Measurements from ENCODE around the gene SHANK1. TPM values are rescaled to one million over a fixed set of nuclear protein-coding genes. Genes with fewer than 3 reads are reported as not detected.
"Not testable (repeated sequence)": the region's sequence is repeated elsewhere in the genome, so short reads cannot be mapped to it uniquely, and the experiment has no call there.

The SHANK1 gene
- total RNA-seq, 4 donors from 2014 or later, result 0.21 to 3.3 (median 0.30) TPM; not detected in 1

DNA sequence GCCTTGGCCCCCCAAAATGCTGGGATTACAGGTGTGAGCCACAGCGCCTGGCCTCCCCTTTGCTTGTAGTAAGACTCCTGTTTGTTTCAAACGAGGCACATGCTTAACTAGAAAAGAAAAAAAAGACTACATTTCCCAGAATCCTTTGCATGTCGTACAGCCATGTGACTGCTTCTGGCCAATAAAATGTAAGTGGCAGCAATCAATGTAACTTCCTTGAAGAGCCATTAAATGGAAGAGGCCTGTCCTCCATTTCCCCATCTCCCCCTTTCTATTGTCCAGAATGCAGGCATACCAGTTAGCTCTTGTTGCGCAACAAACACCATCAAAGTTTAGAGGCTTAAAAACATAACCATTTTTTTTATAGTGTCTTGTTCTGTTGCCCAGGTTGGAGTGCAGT lies 40.3 kb upstream of the SHANK1 start:
- Histone ChIP-seq H3K27ac (no peak overlapping the region), H3K4me3 (no peak overlapping the region), H3K36me3 (no peaks in the 10 kb centered on the region), H3K9me3 (no peaks in the 10 kb centered on the region), H3K4me1 (no peaks in the 10 kb centered on the region), H3K27me3 (no peaks in the 10 kb centered on the region)
- TF ChIP-seq, protein P1, sequence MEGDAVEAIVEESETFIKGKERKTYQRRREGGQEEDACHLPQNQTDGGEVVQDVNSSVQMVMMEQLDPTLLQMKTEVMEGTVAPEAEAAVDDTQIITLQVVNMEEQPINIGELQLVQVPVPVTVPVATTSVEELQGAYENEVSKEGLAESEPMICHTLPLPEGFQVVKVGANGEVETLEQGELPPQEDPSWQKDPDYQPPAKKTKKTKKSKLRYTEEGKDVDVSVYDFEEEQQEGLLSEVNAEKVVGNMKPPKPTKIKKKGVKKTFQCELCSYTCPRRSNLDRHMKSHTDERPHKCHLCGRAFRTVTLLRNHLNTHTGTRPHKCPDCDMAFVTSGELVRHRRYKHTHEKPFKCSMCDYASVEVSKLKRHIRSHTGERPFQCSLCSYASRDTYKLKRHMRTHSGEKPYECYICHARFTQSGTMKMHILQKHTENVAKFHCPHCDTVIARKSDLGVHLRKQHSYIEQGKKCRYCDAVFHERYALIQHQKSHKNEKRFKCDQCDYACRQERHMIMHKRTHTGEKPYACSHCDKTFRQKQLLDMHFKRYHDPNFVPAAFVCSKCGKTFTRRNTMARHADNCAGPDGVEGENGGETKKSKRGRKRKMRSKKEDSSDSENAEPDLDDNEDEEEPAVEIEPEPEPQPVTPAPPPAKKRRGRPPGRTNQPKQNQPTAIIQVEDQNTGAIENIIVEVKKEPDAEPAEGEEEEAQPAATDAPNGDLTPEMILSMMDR (IDR thresholded peaks at IDR 0.05), result no peak
- TF ChIP-seq EP300 (IDR thresholded peaks at IDR 0.05), result no peak
- TF ChIP-seq POLR2A (IDR thresholded peaks at IDR 0.05), result no peak
- WGBS, 2 donors, result 57 to 81% methylated on average over 4 of the region's 4 CpGs
- DNase-seq (ENCODE audit: low spot score in 2 of 2), result no peak

- DNase-seq (ENCODE audit: low spot score in 2 of 2); H3K27me3 ChIP-seq; H3K27ac ChIP-seq; H3K9me3 ChIP-seq; H3K4me3 ChIP-seq; H3K4me1 ChIP-seq; H3K36me3 ChIP-seq: not testable (repeated sequence)
- 66 to 82% methylated on average over 18 of the region's 18 CpGs for WGBS, 2 donors
Observed at GRCh38 chr19:50759076-50759475, 39.5 kb upstream of the SHANK1 start.

DNA sequence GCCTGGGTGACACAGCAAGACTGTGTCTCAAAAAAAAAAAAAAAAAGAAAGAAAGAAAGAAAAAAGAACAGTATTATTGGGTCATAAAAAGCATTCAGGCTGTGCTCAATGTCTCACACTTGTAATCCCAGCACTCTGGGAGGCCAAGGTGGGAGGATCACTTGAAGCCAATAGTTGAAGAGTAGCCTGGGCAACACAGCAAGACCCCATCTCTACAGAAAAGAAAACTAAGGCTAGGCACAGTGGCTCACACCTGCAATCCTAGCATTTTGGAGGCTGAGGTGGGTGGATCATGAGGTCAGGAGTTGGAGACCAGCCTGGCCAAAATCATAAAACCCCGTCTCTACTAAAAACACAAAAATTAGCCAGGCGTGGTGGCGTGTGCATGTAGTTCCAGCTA lies 38.0 kb upstream of the SHANK1 start:
- not testable (repeated sequence) for H3K9me3 ChIP-seq; H3K4me3 ChIP-seq; H3K36me3 ChIP-seq; H3K27ac ChIP-seq; DNase-seq (ENCODE audit: low spot score in 2 of 2); H3K4me1 ChIP-seq; H3K27me3 ChIP-seq
- WGBS, 2 donors, result 92 to 93% methylated on average over 3 of the region's 3 CpGs

DNA sequence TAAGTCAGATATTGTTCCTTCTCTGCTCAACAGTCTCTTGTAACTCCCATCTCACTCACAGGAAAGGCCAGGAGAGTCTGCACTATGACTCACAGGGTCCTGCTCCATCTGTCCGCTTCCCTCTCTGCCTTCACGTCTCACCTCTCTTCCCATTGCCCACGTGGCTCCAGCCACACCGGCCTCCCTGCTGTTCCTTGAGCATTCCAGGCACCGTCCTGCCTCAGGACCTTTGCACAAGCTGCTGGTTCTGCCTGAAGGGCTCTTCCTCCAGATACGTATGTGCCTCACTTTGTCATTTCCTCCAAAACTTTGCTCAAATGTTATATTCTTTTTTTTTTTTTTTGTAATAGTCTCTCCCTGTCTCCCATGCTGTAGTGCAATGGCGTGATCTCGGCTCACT lies 36.6 kb upstream of the SHANK1 start:
- not testable (repeated sequence) for H3K36me3 ChIP-seq; H3K4me1 ChIP-seq; H3K27ac ChIP-seq; DNase-seq (ENCODE audit: low spot score in 2 of 2); H3K27me3 ChIP-seq; H3K9me3 ChIP-seq; H3K4me3 ChIP-seq
- WGBS, 2 donors, result 69 to 70% methylated on average over 8 of the region's 8 CpGs

DNA sequence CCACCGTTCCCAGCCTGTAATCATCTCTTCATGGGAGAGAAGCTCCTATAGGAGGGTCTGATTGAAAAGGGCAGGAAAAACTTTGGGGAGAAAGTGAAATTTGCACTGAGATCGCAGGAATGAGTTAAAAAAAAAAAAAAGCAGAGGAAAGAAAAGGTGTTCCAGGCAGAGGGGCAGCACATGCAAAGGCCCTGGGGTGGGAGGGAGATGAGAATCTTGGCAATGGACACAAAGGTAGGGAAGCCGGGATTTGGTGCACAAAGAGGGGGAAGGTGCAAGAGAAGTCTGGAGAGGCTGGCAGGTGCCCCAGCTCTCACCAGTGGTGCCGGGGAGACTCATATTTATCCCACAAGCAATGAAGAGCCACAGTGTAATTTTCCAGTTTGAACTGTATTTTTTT lies 34.3 kb upstream of the SHANK1 start:
- no peak overlapping the region for H3K4me3 ChIP-seq
- H3K36me3 ChIP-seq, result no peaks in the 10 kb centered on the region
- DNase-seq (ENCODE audit: low spot score in 2 of 2), result no peak
- no peak overlapping the region for H3K27ac ChIP-seq
- no peak for TF ChIP-seq EP300 (IDR thresholded peaks at IDR 0.05)
- no peak for TF ChIP-seq POLR2A (IDR thresholded peaks at IDR 0.05)
- TF ChIP-seq, protein P1 (IDR thresholded peaks at IDR 0.05), result no peak
- H3K27me3 ChIP-seq, result peaks cover 0 to 3% of the 10 kb centered on the region in 2 donors
- WGBS, 2 donors, result 90% methylated on average over 4 of the region's 4 CpGs
- no peaks in the 10 kb centered on the region for H3K9me3 ChIP-seq
- no peaks in the 10 kb centered on the region for H3K4me1 ChIP-seq

DNA sequence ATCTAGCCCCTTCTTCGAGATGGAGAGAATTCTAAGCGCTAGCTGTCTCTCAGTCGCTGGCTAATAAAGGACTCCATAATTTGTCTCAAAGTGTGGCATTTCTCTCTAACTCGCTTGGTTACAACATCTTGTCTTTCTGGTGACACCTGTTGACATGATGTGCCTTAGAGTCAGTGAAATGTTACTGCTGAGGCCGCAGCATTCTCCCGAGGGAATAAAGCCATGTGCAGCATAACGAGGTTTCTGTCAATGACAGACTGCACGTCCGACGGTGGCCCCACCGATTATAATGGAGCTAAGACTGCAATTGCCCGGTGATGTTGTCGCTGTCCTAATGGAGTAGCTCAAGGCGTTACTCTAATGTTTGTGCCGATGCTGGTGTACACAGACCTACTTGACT lies 30.4 kb upstream of the SHANK1 start:
- H3K27me3 ChIP-seq, result peaks cover 0 to 3% of the 10 kb centered on the region in 2 donors
- no peaks in the 10 kb centered on the region for H3K36me3 ChIP-seq
- H3K27ac ChIP-seq, result no peak overlapping the region
- DNase-seq (ENCODE audit: low spot score in 2 of 2), result no peak
- H3K4me1 ChIP-seq, result no peaks in the 10 kb centered on the region
- TF ChIP-seq, protein P1 (IDR thresholded peaks at IDR 0.05), result no peak
- TF ChIP-seq POLR2A (IDR thresholded peaks at IDR 0.05), result no peak
- TF ChIP-seq EP300 (IDR thresholded peaks at IDR 0.05), result no peak
- WGBS, 2 donors, result 63 to 65% methylated on average over 15 of the region's 15 CpGs
- H3K9me3 ChIP-seq, result no peaks in the 10 kb centered on the region
- H3K4me3 ChIP-seq, result no peak overlapping the region

DNA sequence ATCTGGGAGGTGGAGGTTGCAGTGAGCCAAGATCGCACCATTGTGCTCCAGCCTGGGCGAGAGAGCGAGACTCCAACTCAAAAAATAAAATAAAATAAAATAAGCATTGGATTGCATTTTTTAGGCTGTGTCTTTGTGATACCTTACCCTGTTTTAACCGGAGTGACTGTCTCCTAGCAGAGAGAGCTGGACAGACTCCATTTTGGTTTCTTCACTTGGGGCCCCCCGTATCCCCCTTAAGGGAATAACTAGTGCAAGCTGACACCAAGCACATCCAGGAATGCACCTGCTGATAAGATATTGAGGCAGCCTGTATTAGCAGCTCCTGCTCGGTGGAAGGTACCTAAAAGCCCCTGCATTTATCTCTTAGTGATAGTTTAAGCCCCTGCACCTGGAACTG lies 29.9 kb upstream of the SHANK1 start:
- no peaks in the 10 kb centered on the region for H3K9me3 ChIP-seq
- no peak overlapping the region for H3K4me3 ChIP-seq
- no peak overlapping the region for H3K27ac ChIP-seq
- no peak for DNase-seq (ENCODE audit: low spot score in 2 of 2)
- peaks cover 0 to 3% of the 10 kb centered on the region in 2 donors for H3K27me3 ChIP-seq
- no peaks in the 10 kb centered on the region for H3K4me1 ChIP-seq
- no peaks in the 10 kb centered on the region for H3K36me3 ChIP-seq
- 73 to 78% methylated on average over 6 of the region's 6 CpGs for WGBS, 2 donors
- TF ChIP-seq, protein P1 (IDR thresholded peaks at IDR 0.05), result no peak
- no peak for TF ChIP-seq EP300 (IDR thresholded peaks at IDR 0.05)
- TF ChIP-seq POLR2A (IDR thresholded peaks at IDR 0.05), result no peak

GRCh38 chr19:50747141-50747540 lies 27.5 kb upstream of the SHANK1 start:
- H3K27me3 ChIP-seq; H3K9me3 ChIP-seq; H3K27ac ChIP-seq; H3K4me1 ChIP-seq; DNase-seq (ENCODE audit: low spot score in 2 of 2); H3K4me3 ChIP-seq; H3K36me3 ChIP-seq: not testable (repeated sequence)
- 83 to 86% methylated on average over 14 of the region's 14 CpGs for WGBS, 2 donors
